Neural cell (in vitro differentiated cells): ENCODE measurements around the gene CAMK2G. TPM values are rescaled to one million over a fixed set of nuclear protein-coding genes. Genes with fewer than 3 reads are reported as not detected.

Experiments
- H2AFZ ChIP-seq: fragments of 200-600, 300-800 bp; sonication (generic), shearing (Covaris generic); 2 replicates; pipeline ENCODE4 v1.6.0; 2014; ENCODE audit warnings: low read depth, mild to moderate bottlenecking, antibody characterized with exemption, low read length, moderate library complexity
- H3F3A ChIP-seq: fragments of 200-600 bp; shearing (Covaris generic); 2 replicates; pipeline ENCODE4 v1.6.1; 2016; ENCODE audit warnings: mild to moderate bottlenecking, moderate library complexity, mixed read lengths, antibody characterized with exemption, low read length; ENCODE audit not compliant: insufficient read depth, poor library complexity, severe bottlenecking
- H3K27ac ChIP-seq: fragments of 200-600, 300-800 bp; sonication (generic), shearing (Covaris generic); 2 replicates; pipeline ENCODE4 v1.5.1; 2014; ENCODE audit warnings: mild to moderate bottlenecking, low read length, moderate library complexity
- H3K27me3 ChIP-seq: fragments of 300-800, 200-600 bp; sonication (generic), shearing (Covaris generic); 2 replicates; pipeline ENCODE4 v1.6.0; 2014; ENCODE audit warnings: mild to moderate bottlenecking, low read depth, low read length, moderate library complexity; ENCODE audit not compliant: insufficient read depth
- H3K36me3 ChIP-seq: fragments of 300-800, 200-600 bp; sonication (generic), shearing (Covaris generic); 2 replicates; pipeline ENCODE4 v1.5.1; 2014; ENCODE audit warnings: mild to moderate bottlenecking, antibody characterized with exemption, low read length, moderate library complexity; ENCODE audit not compliant: insufficient read depth
- H3K4me2 ChIP-seq: fragments of 300-800, 200-600 bp; sonication (generic), shearing (Covaris generic); 2 replicates; pipeline ENCODE4 v1.6.0; 2014; ENCODE audit warnings: mild to moderate bottlenecking, low read length
- H3K4me3 ChIP-seq: fragments of 300-800, 200-600 bp; sonication (generic), shearing (Covaris generic); 2 replicates; pipeline ENCODE4 v1.5.1; 2014; ENCODE audit warnings: mild to moderate bottlenecking, low read length, moderate library complexity
- H3K79me2 ChIP-seq: fragments of 200-600 bp; shearing (Covaris generic); replicated peaks from 2 replicates; pipeline ENCODE4 v1.6.0; 2014; ENCODE audit warnings: mild to moderate bottlenecking, low read length, moderate library complexity; ENCODE audit not compliant: insufficient read depth
- H3K9ac ChIP-seq: fragments of 300-800, 200-600 bp; sonication (generic), shearing (Covaris generic); 2 replicates; pipeline ENCODE4 v1.6.1; 2016; ENCODE audit warnings: mild to moderate bottlenecking, low read length, mixed read lengths
- H3K9me2 ChIP-seq: fragments of 200-600 bp; shearing (Covaris generic); 2 replicates; pipeline ENCODE4 v1.6.1; 2016; ENCODE audit warnings: mild to moderate bottlenecking, low read length, mixed read lengths; ENCODE audit not compliant: insufficient read depth
- H3K9me3 ChIP-seq: fragments of 200-600, 300-800 bp; sonication (generic), shearing (Covaris generic); 2 replicates; pipeline ENCODE4 v1.6.1; 2016; ENCODE audit warnings: mild to moderate bottlenecking, mixed run types, low read length, moderate library complexity, mixed read lengths
- H4K20me1 ChIP-seq: fragments of 200-600 bp; shearing (Covaris generic); 2 replicates; pipeline ENCODE4 v1.6.1; 2016; ENCODE audit warnings: mild to moderate bottlenecking, mixed run types; ENCODE audit not compliant: insufficient read depth
- EP300 ChIP-seq: fragments of 450-650 bp; conservative IDR thresholded peaks from 2 replicates; pipeline ENCODE4 v1.6.1; 2014; ENCODE audit warnings: antibody characterized with exemption, mild to moderate bottlenecking, moderate library complexity; ENCODE audit not compliant: poor library complexity, severe bottlenecking
- EZH2 ChIP-seq: fragments of 200-600, 300-800 bp; shearing (Covaris generic), sonication (generic); IDR thresholded peaks from 2 replicates; pipeline ENCODE4 v1.6.1; 2014; ENCODE audit warnings: antibody characterized with exemption, low read length, borderline replicate concordance, mild to moderate bottlenecking; ENCODE audit not compliant: insufficient read depth, poor library complexity, severe bottlenecking
- MXI1 ChIP-seq: fragments of 450-650 bp; conservative IDR thresholded peaks from 2 replicates; pipeline ENCODE4 v1.6.1; 2014; ENCODE audit warnings: antibody characterized with exemption, mild to moderate bottlenecking; ENCODE audit not compliant: poor library complexity, severe bottlenecking
- POLR2AphosphoS5 ChIP-seq: IDR thresholded peaks from 2 replicates; pipeline ENCODE4 v1.6.1; 2012
- RAD21 ChIP-seq: fragments of 450-650 bp; conservative IDR thresholded peaks from 2 replicates; pipeline ENCODE4 v1.6.1; 2014; ENCODE audit warnings: antibody characterized with exemption, mild to moderate bottlenecking, moderate library complexity
- SMC3 ChIP-seq: fragments of 450-650 bp; conservative IDR thresholded peaks from 2 replicates; pipeline ENCODE4 v1.6.1; 2014; ENCODE audit warnings: antibody characterized with exemption, mild to moderate bottlenecking, moderate library complexity; ENCODE audit not compliant: poor library complexity
- TAF1 ChIP-seq: IDR thresholded peaks from 2 replicates; pipeline ENCODE4 v1.6.1; 2012; ENCODE audit warnings: low read depth
- polyA plus RNA-seq: library from polyadenylated mRNA; depleted of rRNA; stranded (reverse); fragments of >200 nt; gene quantifications from 2 replicates; pipeline ENCODE4 v1.2.3, GENCODE V29; 2014
- TF ChIP-seq, protein P1 (sequence below): fragments of 450-650 bp; IDR thresholded peaks from 2 replicates; pipeline ENCODE4 v1.5.1; 2014; ENCODE audit warnings: antibody characterized with exemption, mild to moderate bottlenecking, moderate library complexity; ENCODE audit not compliant: poor library complexity, severe bottlenecking
- TF ChIP-seq, protein P2 (sequence below): IDR thresholded peaks from 2 replicates; pipeline ENCODE4 v1.6.1; 2012; ENCODE audit warnings: borderline replicate concordance

CAMK2G gene
- polyA plus RNA-seq, 1 donor from 2014 or later: 55.4 TPM

DNA sequence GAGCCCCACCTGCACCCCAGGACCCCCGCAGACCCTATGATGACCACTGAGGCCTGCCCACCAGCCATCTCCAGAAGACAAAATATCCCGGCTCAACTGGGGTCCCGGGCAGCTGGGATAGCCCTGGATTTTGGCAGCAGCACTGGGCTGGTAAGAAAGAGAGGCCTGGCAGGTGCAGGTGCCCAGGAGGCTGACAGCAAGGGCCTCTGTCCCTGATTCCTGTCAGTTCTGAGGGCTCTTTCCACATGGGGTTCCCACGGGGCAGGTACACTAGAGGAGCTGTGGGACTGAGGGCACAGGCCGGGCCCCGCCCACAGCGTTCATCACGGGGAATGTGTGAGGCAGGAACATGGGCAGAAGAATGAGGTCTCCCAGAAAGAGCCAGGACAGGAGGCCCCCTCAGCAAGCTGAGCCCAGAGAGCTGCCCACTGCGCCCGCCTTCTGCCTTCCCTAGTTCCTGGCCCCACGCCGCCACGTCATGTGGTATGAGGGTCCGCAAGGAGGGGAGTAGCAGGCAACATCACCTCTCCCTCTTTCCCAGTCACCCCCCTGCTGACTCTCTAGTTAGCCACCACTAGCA is 50.1 kb downstream of the CAMK2G start:
- Histone ChIP-seq H3K27me3 (no peaks in the 10 kb centered on the region), H3K4me2 (no peak overlapping the region), H3F3A (no peaks in the 10 kb centered on the region), H3K9ac (no peak overlapping the region), H3K79me2 (no peaks in the 10 kb centered on the region), H4K20me1 (no peaks in the 10 kb centered on the region), H3K9me2 (no peaks in the 10 kb centered on the region), H3K4me3 (no peak overlapping the region), H3K27ac (no peak overlapping the region), H3K36me3 (no peaks in the 10 kb centered on the region), H2AFZ (no peak overlapping the region), H3K9me3 (no peaks in the 10 kb centered on the region)
- TF ChIP-seq, protein P1, sequence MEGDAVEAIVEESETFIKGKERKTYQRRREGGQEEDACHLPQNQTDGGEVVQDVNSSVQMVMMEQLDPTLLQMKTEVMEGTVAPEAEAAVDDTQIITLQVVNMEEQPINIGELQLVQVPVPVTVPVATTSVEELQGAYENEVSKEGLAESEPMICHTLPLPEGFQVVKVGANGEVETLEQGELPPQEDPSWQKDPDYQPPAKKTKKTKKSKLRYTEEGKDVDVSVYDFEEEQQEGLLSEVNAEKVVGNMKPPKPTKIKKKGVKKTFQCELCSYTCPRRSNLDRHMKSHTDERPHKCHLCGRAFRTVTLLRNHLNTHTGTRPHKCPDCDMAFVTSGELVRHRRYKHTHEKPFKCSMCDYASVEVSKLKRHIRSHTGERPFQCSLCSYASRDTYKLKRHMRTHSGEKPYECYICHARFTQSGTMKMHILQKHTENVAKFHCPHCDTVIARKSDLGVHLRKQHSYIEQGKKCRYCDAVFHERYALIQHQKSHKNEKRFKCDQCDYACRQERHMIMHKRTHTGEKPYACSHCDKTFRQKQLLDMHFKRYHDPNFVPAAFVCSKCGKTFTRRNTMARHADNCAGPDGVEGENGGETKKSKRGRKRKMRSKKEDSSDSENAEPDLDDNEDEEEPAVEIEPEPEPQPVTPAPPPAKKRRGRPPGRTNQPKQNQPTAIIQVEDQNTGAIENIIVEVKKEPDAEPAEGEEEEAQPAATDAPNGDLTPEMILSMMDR: no peak
- TF ChIP-seq RAD21 (no peak), POLR2AphosphoS5 (no peak), TAF1 (no peak), EP300 (no peak), SMC3 (no peak), EZH2 (no peak)

DNA sequence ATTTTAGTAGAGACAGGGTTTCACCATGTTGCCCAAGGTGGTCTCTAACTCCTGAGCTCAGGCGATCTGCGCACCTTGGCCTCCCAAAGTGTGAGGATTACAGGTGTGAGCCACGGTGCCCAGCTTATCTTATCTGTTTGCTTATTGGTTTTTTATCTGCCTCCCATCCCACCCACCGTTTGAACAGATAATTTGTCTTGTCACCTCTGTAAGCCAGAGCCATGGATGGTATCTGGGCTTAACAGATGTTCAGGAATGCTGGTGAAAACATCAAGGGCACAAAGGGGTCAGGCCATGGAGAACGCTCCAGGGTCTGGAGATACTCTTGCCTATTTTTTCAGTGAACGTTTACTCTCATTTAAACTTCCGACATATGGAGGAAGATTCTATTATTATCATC is 51.0 kb downstream of the CAMK2G start:
- Histone ChIP-seq H3K9me2 (no peaks in the 10 kb centered on the region), H3K27ac (no peak overlapping the region), H3K36me3 (no peaks in the 10 kb centered on the region), H3K4me3 (no peak overlapping the region), H2AFZ (no peak overlapping the region), H3K4me2 (no peak overlapping the region), H3K27me3 (no peaks in the 10 kb centered on the region), H3K79me2 (no peaks in the 10 kb centered on the region), H3F3A (no peaks in the 10 kb centered on the region), H4K20me1 (no peaks in the 10 kb centered on the region), H3K9ac (no peak overlapping the region), H3K9me3 (no peaks in the 10 kb centered on the region)
- no peak for TF ChIP-seq SMC3
- TF ChIP-seq, protein P1: no peak
- TF ChIP-seq MXI1: no peak
- TF ChIP-seq EZH2: no peak
- no peak for TF ChIP-seq RAD21
- TF ChIP-seq, protein P2, sequence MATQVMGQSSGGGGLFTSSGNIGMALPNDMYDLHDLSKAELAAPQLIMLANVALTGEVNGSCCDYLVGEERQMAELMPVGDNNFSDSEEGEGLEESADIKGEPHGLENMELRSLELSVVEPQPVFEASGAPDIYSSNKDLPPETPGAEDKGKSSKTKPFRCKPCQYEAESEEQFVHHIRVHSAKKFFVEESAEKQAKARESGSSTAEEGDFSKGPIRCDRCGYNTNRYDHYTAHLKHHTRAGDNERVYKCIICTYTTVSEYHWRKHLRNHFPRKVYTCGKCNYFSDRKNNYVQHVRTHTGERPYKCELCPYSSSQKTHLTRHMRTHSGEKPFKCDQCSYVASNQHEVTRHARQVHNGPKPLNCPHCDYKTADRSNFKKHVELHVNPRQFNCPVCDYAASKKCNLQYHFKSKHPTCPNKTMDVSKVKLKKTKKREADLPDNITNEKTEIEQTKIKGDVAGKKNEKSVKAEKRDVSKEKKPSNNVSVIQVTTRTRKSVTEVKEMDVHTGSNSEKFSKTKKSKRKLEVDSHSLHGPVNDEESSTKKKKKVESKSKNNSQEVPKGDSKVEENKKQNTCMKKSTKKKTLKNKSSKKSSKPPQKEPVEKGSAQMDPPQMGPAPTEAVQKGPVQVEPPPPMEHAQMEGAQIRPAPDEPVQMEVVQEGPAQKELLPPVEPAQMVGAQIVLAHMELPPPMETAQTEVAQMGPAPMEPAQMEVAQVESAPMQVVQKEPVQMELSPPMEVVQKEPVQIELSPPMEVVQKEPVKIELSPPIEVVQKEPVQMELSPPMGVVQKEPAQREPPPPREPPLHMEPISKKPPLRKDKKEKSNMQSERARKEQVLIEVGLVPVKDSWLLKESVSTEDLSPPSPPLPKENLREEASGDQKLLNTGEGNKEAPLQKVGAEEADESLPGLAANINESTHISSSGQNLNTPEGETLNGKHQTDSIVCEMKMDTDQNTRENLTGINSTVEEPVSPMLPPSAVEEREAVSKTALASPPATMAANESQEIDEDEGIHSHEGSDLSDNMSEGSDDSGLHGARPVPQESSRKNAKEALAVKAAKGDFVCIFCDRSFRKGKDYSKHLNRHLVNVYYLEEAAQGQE: no peak
- no peak for TF ChIP-seq TAF1
- no peak for TF ChIP-seq EP300
